Kidney (tissue), 14 donors: ENCODE measurements around the gene PRRT1. TPM values are rescaled to one million over a fixed set of nuclear protein-coding genes. Genes with fewer than 3 reads are reported as not detected.

Experiments
- DNase-seq, 5 donors: peaks; one replicate each; pipeline ENCODE4 v3.0.0-alpha.2; 2013 to 2020
- FAIRE-seq: peaks from 2 replicates; lab custom pipeline; 2012; peaks lifted over from hg19 to GRCh38; lab: Jason Lieb, UNC
- H3K27ac ChIP-seq, 2 donors: one replicate each; pipeline ENCODE4 v1.7.0; 2013; ENCODE audit warnings: low read depth in 2 of 2, low read length in 2 of 2, inconsistent platforms in 1 of 2
- H3K27me3 ChIP-seq: one replicate; pipeline ENCODE4 v1.7.1; 2013; ENCODE audit warnings: low read length, inconsistent platforms; ENCODE audit not compliant: control insufficient read depth, insufficient read depth
- H3K36me3 ChIP-seq, 3 donors: one replicate each; pipeline versions ENCODE4 v1.7.0 to v1.7.1; 2013; ENCODE audit warnings: low read length in 3 of 3, control low read depth in 1 of 3, inconsistent platforms in 1 of 3; ENCODE audit not compliant: insufficient read depth in 3 of 3, control insufficient read depth in 2 of 3
- H3K4me1 ChIP-seq, 3 donors: one replicate each; pipeline versions ENCODE4 v1.7.0 to v1.7.1; 2013; ENCODE audit warnings: low read length in 3 of 3, inconsistent platforms in 1 of 3, low read depth in 1 of 3; ENCODE audit not compliant: control insufficient read depth in 2 of 3, insufficient read depth in 2 of 3
- H3K4me3 ChIP-seq, 3 donors: one replicate each; pipeline versions ENCODE4 v1.7.0 to v1.8.1; 2013; ENCODE audit warnings: low read length in 3 of 3, control low read depth in 1 of 3, inconsistent platforms in 1 of 3
- H3K9ac ChIP-seq, 3 donors: one replicate each; pipeline versions ENCODE4 v1.7.0 to v1.7.1; 2013; ENCODE audit warnings: low read length in 3 of 3, control low read depth in 1 of 3, inconsistent platforms in 1 of 3
- H3K9me3 ChIP-seq, 3 donors: one replicate each; pipeline versions ENCODE4 v1.7.0 to v1.7.1; 2013; ENCODE audit warnings: low read length in 3 of 3, control low read depth in 1 of 3, inconsistent platforms in 1 of 3; ENCODE audit not compliant: control insufficient read depth in 2 of 3, insufficient read depth in 1 of 3
- intact Hi-C: fragments of 100-400 bp; cut with DNase I; formaldehyde crosslinking; loops from one replicate; pipeline ENCODE4 v1.11.1; 2022
- polyA plus RNA-seq: library from polyadenylated mRNA; stranded (reverse); fragments of 350-450 nt; fragmentation: Illumina TruSeq; extraction: RNeasy Lipid Tissue Mini Kit (QIAGEN cat#74804); gene quantifications from one replicate; pipeline ENCODE4 v1.2.3, GENCODE V29; 2014; ENCODE audit warnings: low read depth, low replicate concordance; ENCODE audit not compliant: insufficient read depth
- total RNA-seq: library from RNA; stranded (reverse); fragmentation: NEBNext Ultra II Directional; extraction: Animal tissue kit (Norgen Biotek cat#: 25700); gene quantifications from one replicate; pipeline ENCODE4 v1.2.1, GENCODE V29; 2021
- TF ChIP-seq, protein P1 (sequence below): IDR thresholded peaks from 3 replicates; pipeline ENCODE4 v1.5.1; 2012; ENCODE audit warnings: mild to moderate bottlenecking, moderate library complexity, borderline replicate concordance; ENCODE audit not compliant: insufficient read depth; ENCODE audit errors: extremely low read depth
- donor health status: control.
- donor health status: control.
- donor health status: control.
- donor health status: control.
- donor health status: control.
- donor health status: DM: yes; HTN: yes; CAD: no.
- donor health status: Normal renal cell carcinoma (clear cell type).

PRRT1 gene
- total and polyA plus RNA-seq, 2 donors from 2014 or later, result 2.4 to 4.0 TPM

- FAIRE-seq (no peak), DNase-seq (peak in 4 of 5 donors; percentile 41 to 87 (median 70))
- Histone ChIP-seq H3K27me3 (no peaks in the 10 kb centered on the region), H3K36me3 (peaks cover 0 to 2% (median 2%) of the 10 kb centered on the region in 3 donors), H3K9me3 (no peaks in the 10 kb centered on the region), H3K27ac (peak within 1 kb of the TSS; percentile 75 to 98), H3K4me1 (peaks cover 2 to 36% (median 19%) of the 10 kb centered on the region in 3 donors), H3K4me3 (peak within 1 kb of the TSS in 2 of 3 donors; percentile 11 to 43), H3K9ac (peak within 1 kb of the TSS in 1 of 3 donors; percentile 94)
- intact Hi-C loops, result no loop called here
- TF ChIP-seq, protein P1, sequence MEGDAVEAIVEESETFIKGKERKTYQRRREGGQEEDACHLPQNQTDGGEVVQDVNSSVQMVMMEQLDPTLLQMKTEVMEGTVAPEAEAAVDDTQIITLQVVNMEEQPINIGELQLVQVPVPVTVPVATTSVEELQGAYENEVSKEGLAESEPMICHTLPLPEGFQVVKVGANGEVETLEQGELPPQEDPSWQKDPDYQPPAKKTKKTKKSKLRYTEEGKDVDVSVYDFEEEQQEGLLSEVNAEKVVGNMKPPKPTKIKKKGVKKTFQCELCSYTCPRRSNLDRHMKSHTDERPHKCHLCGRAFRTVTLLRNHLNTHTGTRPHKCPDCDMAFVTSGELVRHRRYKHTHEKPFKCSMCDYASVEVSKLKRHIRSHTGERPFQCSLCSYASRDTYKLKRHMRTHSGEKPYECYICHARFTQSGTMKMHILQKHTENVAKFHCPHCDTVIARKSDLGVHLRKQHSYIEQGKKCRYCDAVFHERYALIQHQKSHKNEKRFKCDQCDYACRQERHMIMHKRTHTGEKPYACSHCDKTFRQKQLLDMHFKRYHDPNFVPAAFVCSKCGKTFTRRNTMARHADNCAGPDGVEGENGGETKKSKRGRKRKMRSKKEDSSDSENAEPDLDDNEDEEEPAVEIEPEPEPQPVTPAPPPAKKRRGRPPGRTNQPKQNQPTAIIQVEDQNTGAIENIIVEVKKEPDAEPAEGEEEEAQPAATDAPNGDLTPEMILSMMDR, result no peak
Observed at GRCh38 chr6:32192608-32193039, 40.9 kb upstream of the PRRT1 start, which contains the start of gene GPSM3. Gene GPSM3 (minus strand): TSS chr6:32192643. CDS start chr6:32192513, 130 bp downstream.

GRCh38 chr6:32191696-32192607 lies 40.2 kb upstream of the PRRT1 start:
- Histone ChIP-seq H3K9me3 (no peaks in the 10 kb centered on the region), H3K4me1 (peaks cover 2 to 32% (median 13%) of the 10 kb centered on the region in 3 donors), H3K4me3 (peak overlapping the region in 2 of 3 donors; percentile 11 to 42), H3K27me3 (no peaks in the 10 kb centered on the region), H3K36me3 (peaks cover 4 to 9% (median 5%) of the 10 kb centered on the region in 3 donors), H3K27ac (peak overlapping the region; percentile 75 to 98), H3K9ac (no peak overlapping the region)
- intact Hi-C loops, result no loop called here
- TF ChIP-seq, protein P1, result no peak
- DNase-seq (peak in 2 of 5 donors; percentile 73 to 78), FAIRE-seq (no peak)

DNA sequence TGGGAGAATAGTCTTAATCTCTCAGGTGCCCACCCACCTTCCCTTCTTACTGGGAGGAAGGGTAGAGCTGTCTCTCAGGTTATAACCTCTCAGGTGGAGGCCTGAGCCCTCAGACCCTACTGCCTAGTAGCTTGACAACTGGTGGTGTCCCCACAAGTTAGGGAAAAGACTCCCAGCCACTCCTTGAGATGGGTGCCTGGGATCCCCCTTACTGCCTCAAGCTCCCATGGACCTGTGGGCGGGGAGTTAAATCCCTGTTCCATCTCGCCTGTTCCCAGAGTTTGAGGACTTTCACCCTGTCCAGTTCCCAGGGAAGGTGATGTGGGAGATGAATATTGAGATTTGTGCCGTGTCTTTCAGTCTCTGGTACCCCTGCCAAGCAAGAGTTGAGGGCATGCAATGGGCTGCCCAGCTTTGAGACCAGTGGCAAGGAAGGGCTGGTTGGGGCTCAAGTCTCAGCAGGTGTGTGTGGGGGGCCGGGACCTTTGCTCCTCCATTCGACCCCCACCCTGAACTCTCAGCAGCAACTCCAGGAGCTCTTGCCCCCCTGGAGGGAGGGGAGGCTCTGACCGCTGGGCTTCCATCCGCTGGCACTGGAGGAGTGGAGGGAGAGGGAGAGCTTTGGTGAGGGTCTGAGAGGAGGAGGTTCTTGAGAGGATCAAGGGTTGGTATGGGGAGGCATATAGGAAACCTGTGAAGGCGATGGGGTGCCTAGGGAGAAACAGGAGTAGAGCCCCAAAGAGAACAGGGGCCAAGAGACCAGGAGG lies 39.4 kb upstream of the PRRT1 start:
- TF ChIP-seq, protein P1, result no peak
- FAIRE-seq, result no peak
- peaks cover 2 to 31% (median 11%) of the 10 kb centered on the region in 3 donors for H3K4me1 ChIP-seq
- intact Hi-C loops, result no loop called here
- peak overlapping the region in 2 of 3 donors; percentile 52 to 91 for H3K4me3 ChIP-seq
- H3K27ac ChIP-seq, result peak overlapping the region; percentile 93 to 98
- H3K9ac ChIP-seq, result peak overlapping the region in 2 of 3 donors; percentile 94 to 95
- H3K27me3 ChIP-seq, result no peaks in the 10 kb centered on the region
- peak in 3 of 5 donors; percentile 34 to 76 (median 66) for DNase-seq
- no peaks in the 10 kb centered on the region for H3K9me3 ChIP-seq
- peaks cover 6 to 13% (median 8%) of the 10 kb centered on the region in 3 donors for H3K36me3 ChIP-seq
